A549 (cell line): ENCODE measurements around the gene ANKFN1. TPM values are rescaled to one million over a fixed set of nuclear protein-coding genes. Genes with fewer than 3 reads are reported as not detected.

Source experiments
- ATAC-seq, 2 experiments: fragments of 200-7000 bp in 1 of 2; fragments of >200 bp in 1 of 2; cut with Nextera tagmentation in 1 of 2; cut with Tn5 transposase in 1 of 2; 3 replicates each; pipeline versions ENCODE4 v1.8.0 to v1.9.1; 2018 to 2020; ENCODE audit warnings: mild to moderate bottlenecking in 1 of 2, moderate library complexity in 1 of 2
- CTCF ChIA-PET: fragments of 300-600 bp; sonication (Branson Sonifier 250); formaldehyde crosslinking; extraction: SDS; loops from one replicate; lab custom pipeline; 2021; ENCODE audit warnings: antibody characterized with exemption, inconsistent platforms; lab: Yijun Ruan, JAX
- POLR2A ChIA-PET: fragments of 350-600 bp; formaldehyde crosslinking; extraction: SDS; loops from one replicate; lab custom pipeline; 2021; ENCODE audit warnings: antibody characterized with exemption, inconsistent platforms; lab: Yijun Ruan, JAX
- DNase-seq, 2 experiments: peaks; one replicate each; pipeline versions ENCODE4 v3.0.0 to v3.0.0-alpha.2; 2011 to 2016; ENCODE audit warnings: low read depth in 1 of 2, low spot score in 1 of 2
- FAIRE-seq: peaks from 2 replicates; lab custom pipeline; 2011; peaks lifted over from hg19 to GRCh38; lab: Jason Lieb, UNC
- H3K27ac ChIP-seq, 2 experiments: fragments of >200 bp; sonication (Bioruptor Twin); formaldehyde crosslinking; 3 replicates each; pipeline ENCODE4 v1.5.1; 2016 to 2017
- H3K4me1 ChIP-seq: fragments of >200 bp; sonication (Bioruptor Twin); formaldehyde crosslinking; 3 replicates; pipeline ENCODE4 v1.6.1; 2016
- H3K4me2 ChIP-seq: fragments of >200 bp; sonication (Bioruptor Twin); formaldehyde crosslinking; 3 replicates; pipeline ENCODE4 v1.6.1; 2016
- H3K4me3 ChIP-seq: fragments of >200 bp; sonication (Bioruptor Twin); formaldehyde crosslinking; 3 replicates; pipeline ENCODE4 v1.5.1; 2016
- H3K9me3 ChIP-seq: fragments of >200 bp; sonication (Bioruptor Twin); formaldehyde crosslinking; 3 replicates; pipeline ENCODE4 v1.6.1; 2016
- BHLHE40 ChIP-seq: IDR thresholded peaks from 2 replicates; pipeline ENCODE4 v1.6.1; 2012; ENCODE audit warnings: low read depth, low read length, inconsistent platforms
- CTCF ChIP-seq: fragments of >200 bp; sonication (Bioruptor Twin); formaldehyde crosslinking; IDR thresholded peaks from 3 replicates; pipeline ENCODE4 v1.5.1; 2016
- E2F6 ChIP-seq: IDR thresholded peaks from 2 replicates; pipeline ENCODE4 v1.6.1; 2012; ENCODE audit warnings: low read depth, borderline replicate concordance
- EHF ChIP-seq: fragments of 250-450 bp; sonication (Bioruptor Pico); IDR thresholded peaks from 2 replicates; pipeline ENCODE4 v1.5.0; 2020; ENCODE audit warnings: mild to moderate bottlenecking
- ESRRA ChIP-seq: fragments of 150-350 bp; IDR thresholded peaks from 2 replicates; pipeline ENCODE4 v1.6.1; 2014; ENCODE audit warnings: mild to moderate bottlenecking, low read length, borderline replicate concordance
- FOSL2 ChIP-seq, 2 experiments: fragments of 450-650 bp in 1 of 2; fragments of >200 bp in 1 of 2; sonication (Bioruptor Twin) in 1 of 2; formaldehyde crosslinking; IDR thresholded peaks; 2 replicates each; pipeline versions ENCODE4 v1.5.0 to v1.6.1; 2016 to 2020; ENCODE audit warnings: mild to moderate bottlenecking in 1 of 2, moderate library complexity in 1 of 2
- FOXS1 ChIP-seq: fragments of 250-450 bp; sonication (Bioruptor Pico); IDR thresholded peaks from 2 replicates; pipeline ENCODE4 v1.5.0; 2020; ENCODE audit warnings: mild to moderate bottlenecking, moderate library complexity
- GATA3 ChIP-seq: IDR thresholded peaks from 2 replicates; pipeline ENCODE4 v1.6.1; 2012; ENCODE audit warnings: borderline replicate concordance
- HEYL ChIP-seq: fragments of 250-450 bp; sonication (Bioruptor Pico); IDR thresholded peaks from 2 replicates; pipeline ENCODE4 v1.8.0; 2021; ENCODE audit warnings: mild to moderate bottlenecking, moderate library complexity
- HOXB5 ChIP-seq: fragments of 250-450 bp; sonication (Bioruptor Pico); IDR thresholded peaks from 2 replicates; pipeline ENCODE4 v1.5.0; 2020; ENCODE audit warnings: mild to moderate bottlenecking, moderate library complexity
- KDM5A ChIP-seq: fragments of 200-600 bp; sonication (generic); IDR thresholded peaks from 2 replicates; pipeline ENCODE4 v1.6.1; 2016; ENCODE audit warnings: antibody characterized with exemption, mild to moderate bottlenecking
- MAFK ChIP-seq: fragments of 450-650 bp; IDR thresholded peaks from 2 replicates; pipeline ENCODE4 v1.6.1; 2014; ENCODE audit not compliant: partially characterized antibody
- PBX3 ChIP-seq: IDR thresholded peaks from 2 replicates; pipeline ENCODE4 v1.6.1; 2012
- RNF2 ChIP-seq: fragments of 200-600 bp; sonication (generic); IDR thresholded peaks from 2 replicates; pipeline ENCODE4 v1.6.1; 2016; ENCODE audit warnings: low read depth, mild to moderate bottlenecking, antibody characterized with exemption, moderate library complexity, borderline replicate concordance
- SREBF2 ChIP-seq: fragments of 450-650 bp; IDR thresholded peaks from 2 replicates; pipeline ENCODE4 v1.6.1; 2014; ENCODE audit warnings: mild to moderate bottlenecking, moderate library complexity
- ZNF302 ChIP-seq: fragments of 250-450 bp; sonication (Bioruptor Pico); IDR thresholded peaks from 2 replicates; pipeline ENCODE4 v1.9.0; 2021; ENCODE audit warnings: inconsistent platforms, mild to moderate bottlenecking, moderate library complexity
- ZSCAN20 ChIP-seq: fragments of 250-450 bp; sonication (Bioruptor Pico); IDR thresholded peaks from 2 replicates; pipeline ENCODE4 v1.8.0; 2022; ENCODE audit warnings: mild to moderate bottlenecking, moderate library complexity
- WGBS: methylation state at CpG from one replicate; pipeline ENCODE4 v1.1.6; 2017; ENCODE audit errors: missing lambda C conversion rate; 5-methylcytosine and 5-hydroxymethylcytosine counted together
- polyA plus RNA-seq, 4 experiments: library from polyadenylated mRNA; depleted of rRNA in 3 of 4; stranded (reverse); fragments of >200 nt; fragmentation: RNase III in 1 of 4; extraction: RNeasy Plus Mini Kit Qiagen cat#74134 plus additional on column Dnase treatment in 1 of 4; gene quantifications; 2 replicates in 3 of 4; 3 replicates in 1 of 4; pipeline ENCODE4 v1.2.3, GENCODE V29; 2011 to 2017
- TF ChIP-seq, protein P1 (sequence below): fragments of >200 bp; sonication (Bioruptor Twin); formaldehyde crosslinking; IDR thresholded peaks from 3 replicates; pipeline ENCODE4 v1.6.1; 2016
- TF ChIP-seq, protein P2 (sequence below): fragments of 150-350 bp; IDR thresholded peaks from 2 replicates; pipeline ENCODE4 v1.6.1; 2014; ENCODE audit warnings: low read depth, mild to moderate bottlenecking, low read length
- TF ChIP-seq, protein P3 (sequence below): fragments of >200 bp; sonication (Bioruptor Twin); formaldehyde crosslinking; IDR thresholded peaks from 2 replicates; pipeline ENCODE4 v1.6.1; 2016

ANKFN1 gene
- polyA plus RNA-seq, 2 of the 4 experiments (the other 2 are of a cell fraction), result 0.37 TPM; not detected in 1

DNA sequence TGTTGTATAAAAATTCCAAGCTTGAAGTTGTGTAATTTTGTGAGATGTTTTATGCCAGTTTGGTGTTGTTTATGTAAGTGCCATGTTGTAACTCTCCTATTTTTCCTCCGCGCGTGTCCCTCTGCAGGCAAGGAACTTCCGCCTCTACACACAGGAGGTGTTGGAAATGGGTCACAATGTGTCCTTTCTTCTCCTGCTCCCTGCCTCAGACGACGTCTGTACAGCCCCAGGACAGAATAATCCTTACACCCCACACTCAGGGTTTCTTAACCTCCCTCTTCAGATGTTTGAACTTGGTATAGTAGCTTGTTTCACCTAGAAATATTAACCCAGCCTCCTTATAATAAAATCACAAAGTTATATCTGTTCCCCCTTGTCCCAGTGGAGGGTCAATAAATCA, 329.0 kb downstream of the ANKFN1 start:
- H3K4me2 ChIP-seq, result no peak overlapping the region
- H3K9me3 ChIP-seq, result no peaks in the 10 kb centered on the region
- H3K4me1 ChIP-seq, result no peaks in the 10 kb centered on the region
- no peak overlapping the region for H3K4me3 ChIP-seq
- H3K27ac ChIP-seq, result no peak overlapping the region
- ChIA-PET POLR2A (no interaction called here), CTCF (interaction anchor here (0.8 kb wide), 1 partner anchor 11 kb away, joined by 3 read pairs; no protein-coding TSS in a partner anchor)
- WGBS, result 58% methylated on average over 6 of the region's 6 CpGs
- DNase-seq (no peak), FAIRE-seq (no peak)
- no peak for TF ChIP-seq MAFK
- no peak for TF ChIP-seq KDM5A
- TF ChIP-seq HOXB5 (CRISPR knock-in tag), result no peak
- TF ChIP-seq, all 56 proteins: peak for 0
- no peak for ATAC-seq

DNA sequence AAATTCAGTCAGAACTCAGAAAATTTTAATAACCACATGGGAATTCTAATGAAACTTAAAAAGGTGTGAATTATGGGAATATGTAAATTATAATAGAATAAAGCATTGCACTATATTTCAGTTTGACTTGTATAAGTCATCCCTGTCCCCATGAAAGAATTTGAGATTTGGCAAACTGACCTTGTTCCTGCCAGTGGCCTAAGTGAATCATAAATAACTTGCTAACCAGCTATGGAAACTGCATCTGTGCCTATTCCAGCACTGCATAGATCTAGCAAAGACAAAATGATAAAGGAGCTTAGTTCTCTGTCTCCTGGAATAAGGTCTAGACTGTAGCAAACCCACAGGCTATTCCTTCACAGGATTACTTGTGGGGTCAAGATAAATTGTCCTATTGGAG, 333.5 kb downstream of the ANKFN1 start:
- Histone ChIP-seq H3K27ac (no peak overlapping the region), H3K9me3 (no peaks in the 10 kb centered on the region), H3K4me2 (no peak overlapping the region), H3K4me1 (no peaks in the 10 kb centered on the region)
- CTCF ChIA-PET, result interaction anchor here (1.0 to 2.4 kb wide), 3 partner anchors 13 to 229 kb away, joined by 3 to 7 read pairs (median 3); no protein-coding TSS in a partner anchor
- no peak for FAIRE-seq
- no peak for ATAC-seq
- no peak for DNase-seq
- no peak for TF ChIP-seq CTCF
- no peak for TF ChIP-seq ZNF302 (CRISPR knock-in tag)
- TF ChIP-seq MAFK, result no peak
- no peak for TF ChIP-seq EHF (CRISPR knock-in tag)
- TF ChIP-seq, all 56 proteins: peak for 0
- no peak overlapping the region for H3K4me3 ChIP-seq
- POLR2A ChIA-PET, result no interaction called here

DNA sequence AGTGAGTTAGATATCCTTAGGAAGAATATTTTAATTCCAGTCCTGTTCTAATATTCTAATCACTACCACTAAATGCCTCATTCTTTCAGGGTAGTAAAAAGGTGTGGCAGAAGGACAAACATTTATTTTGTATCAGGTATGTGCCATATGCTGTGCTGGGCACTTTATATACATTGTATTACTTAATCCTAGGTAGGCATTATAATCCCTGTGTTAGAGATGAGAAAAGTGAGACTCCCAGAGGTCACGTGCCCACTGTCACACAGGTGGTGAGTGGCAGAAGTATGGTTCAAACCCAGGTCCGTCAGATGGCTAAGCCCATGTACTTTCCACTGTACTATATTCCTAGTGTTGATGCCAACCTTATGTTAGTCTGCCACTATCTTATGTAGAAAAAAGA, 335.5 kb downstream of the ANKFN1 start:
- ChIA-PET CTCF (interaction anchor here (0.7 kb wide), 1 partner anchor 207 kb away, joined by 3 read pairs; no protein-coding TSS in a partner anchor), POLR2A (no interaction called here)
- Histone ChIP-seq H3K4me1 (no peaks in the 10 kb centered on the region), H3K4me2 (no peak overlapping the region), H3K27ac (no peak overlapping the region), H3K9me3 (no peaks in the 10 kb centered on the region), H3K4me3 (no peak overlapping the region)
- TF ChIP-seq ESRRA, result no peak
- TF ChIP-seq ZNF302 (CRISPR knock-in tag), result no peak
- no peak for TF ChIP-seq E2F6
- TF ChIP-seq GATA3, result no peak
- TF ChIP-seq PBX3, result no peak
- TF ChIP-seq, protein P1, sequence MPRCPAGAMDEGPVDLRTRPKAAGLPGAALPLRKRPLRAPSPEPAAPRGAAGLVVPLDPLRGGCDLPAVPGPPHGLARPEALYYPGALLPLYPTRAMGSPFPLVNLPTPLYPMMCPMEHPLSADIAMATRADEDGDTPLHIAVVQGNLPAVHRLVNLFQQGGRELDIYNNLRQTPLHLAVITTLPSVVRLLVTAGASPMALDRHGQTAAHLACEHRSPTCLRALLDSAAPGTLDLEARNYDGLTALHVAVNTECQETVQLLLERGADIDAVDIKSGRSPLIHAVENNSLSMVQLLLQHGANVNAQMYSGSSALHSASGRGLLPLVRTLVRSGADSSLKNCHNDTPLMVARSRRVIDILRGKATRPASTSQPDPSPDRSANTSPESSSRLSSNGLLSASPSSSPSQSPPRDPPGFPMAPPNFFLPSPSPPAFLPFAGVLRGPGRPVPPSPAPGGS, result no peak
- no peak for TF ChIP-seq ZSCAN20
- no peak for TF ChIP-seq SREBF2
- no peak for TF ChIP-seq MAFK
- no peak for TF ChIP-seq FOSL2 (IDR thresholded peaks at IDR 0.05)
- no peak for TF ChIP-seq FOSL2 (CRISPR knock-in tag; IDR thresholded peaks at IDR 0.05)
- TF ChIP-seq HEYL (CRISPR knock-in tag), result no peak
- TF ChIP-seq FOXS1 (CRISPR knock-in tag), result no peak
- TF ChIP-seq, protein P2, sequence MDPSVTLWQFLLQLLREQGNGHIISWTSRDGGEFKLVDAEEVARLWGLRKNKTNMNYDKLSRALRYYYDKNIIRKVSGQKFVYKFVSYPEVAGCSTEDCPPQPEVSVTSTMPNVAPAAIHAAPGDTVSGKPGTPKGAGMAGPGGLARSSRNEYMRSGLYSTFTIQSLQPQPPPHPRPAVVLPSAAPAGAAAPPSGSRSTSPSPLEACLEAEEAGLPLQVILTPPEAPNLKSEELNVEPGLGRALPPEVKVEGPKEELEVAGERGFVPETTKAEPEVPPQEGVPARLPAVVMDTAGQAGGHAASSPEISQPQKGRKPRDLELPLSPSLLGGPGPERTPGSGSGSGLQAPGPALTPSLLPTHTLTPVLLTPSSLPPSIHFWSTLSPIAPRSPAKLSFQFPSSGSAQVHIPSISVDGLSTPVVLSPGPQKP, result no peak
- no peak for TF ChIP-seq BHLHE40
- TF ChIP-seq, protein P3, sequence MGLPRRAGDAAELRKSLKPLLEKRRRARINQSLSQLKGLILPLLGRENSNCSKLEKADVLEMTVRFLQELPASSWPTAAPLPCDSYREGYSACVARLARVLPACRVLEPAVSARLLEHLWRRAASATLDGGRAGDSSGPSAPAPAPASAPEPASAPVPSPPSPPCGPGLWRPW, result no peak
- TF ChIP-seq RNF2, result no peak
- no peak for FAIRE-seq
- DNase-seq, result no peak
- ATAC-seq, result no peak
- 30% methylated on average over 2 of the region's 2 CpGs for WGBS
